IPS-18a (cell line): ENCODE data around the gene CYYR1.

Experiments
- H3K27ac ChIP-seq: one replicate; pipeline ENCODE4 v1.5.1; 2013; ENCODE audit warnings: low read length
- H3K27me3 ChIP-seq: one replicate; pipeline ENCODE4 v1.6.1; 2013; ENCODE audit warnings: mild to moderate bottlenecking, low read length; ENCODE audit not compliant: control insufficient read depth, insufficient read depth
- H3K36me3 ChIP-seq: one replicate; pipeline ENCODE4 v1.6.1; 2013; ENCODE audit warnings: low read depth, low read length; ENCODE audit not compliant: control insufficient read depth
- H3K4me1 ChIP-seq: one replicate; pipeline ENCODE4 v1.6.1; 2013; ENCODE audit warnings: low read depth, low read length; ENCODE audit not compliant: control insufficient read depth
- H3K4me3 ChIP-seq: one replicate; pipeline ENCODE4 v1.5.1; 2013; ENCODE audit warnings: low read length
- H3K9ac ChIP-seq: one replicate; pipeline ENCODE4 v1.6.1; 2013; ENCODE audit warnings: mild to moderate bottlenecking, low read length, moderate library complexity
- H3K9me3 ChIP-seq: one replicate; pipeline ENCODE4 v1.6.1; 2013; ENCODE audit warnings: low read depth, low read length; ENCODE audit not compliant: control insufficient read depth

CYYR1 gene

DNA sequence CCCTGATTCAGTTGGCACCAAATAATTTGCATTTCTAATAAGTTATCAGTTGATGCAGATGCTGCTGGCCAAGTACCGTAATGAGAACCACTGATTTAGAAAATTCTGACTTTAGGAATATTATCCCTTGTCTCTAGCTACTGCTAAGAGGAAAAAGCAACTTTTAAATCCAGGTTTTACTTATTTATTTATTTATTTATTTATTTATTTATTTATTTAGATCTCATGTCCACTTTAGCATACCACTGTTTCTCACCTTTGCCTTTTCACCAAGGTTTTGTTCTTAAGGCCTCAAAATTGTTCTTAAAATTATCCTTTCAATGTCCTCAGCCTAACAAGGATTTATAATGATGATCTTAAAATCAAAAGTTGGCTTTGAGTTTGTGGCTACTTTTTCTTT, 8.7 kb upstream of the CYYR1 start:
- Histone ChIP-seq H3K36me3 (no peaks in the 10 kb centered on the region), H3K9me3 (peaks cover 5% of the 10 kb centered on the region), H3K4me3 (no peak overlapping the region), H3K27me3 (no peaks in the 10 kb centered on the region), H3K4me1 (no peaks in the 10 kb centered on the region), H3K27ac (no peak overlapping the region), H3K9ac (no peak overlapping the region)

DNA sequence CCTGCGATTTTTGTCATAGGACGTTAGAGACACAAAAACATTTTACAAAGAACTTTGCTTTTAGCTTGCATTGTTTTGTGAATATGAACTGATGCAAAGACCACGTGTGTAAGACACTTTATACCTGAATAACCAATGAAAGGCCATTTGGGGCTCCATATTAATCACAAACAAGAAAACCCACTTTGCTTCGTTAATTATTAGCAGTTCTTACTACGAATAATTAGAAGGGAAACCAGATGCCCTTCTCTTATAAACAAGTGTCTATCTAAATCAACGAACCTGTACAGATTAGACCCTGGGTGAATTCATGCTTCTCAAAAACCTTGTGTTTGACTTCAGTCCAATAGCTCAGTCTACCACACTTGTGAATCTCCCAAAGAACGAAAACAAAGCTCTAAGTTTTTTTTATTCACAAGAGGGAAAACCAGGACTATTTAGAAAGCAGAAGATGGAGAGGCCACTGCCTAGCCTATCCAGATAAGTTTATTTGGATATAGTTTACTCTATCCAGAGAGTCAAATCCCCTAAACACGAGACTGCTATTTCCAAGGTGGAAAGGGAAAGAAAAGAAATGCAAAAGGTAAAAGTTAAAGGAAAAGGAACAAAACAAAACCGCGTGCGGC, 897 bp downstream of the CYYR1 start:
- Histone ChIP-seq H3K27ac (peak overlapping the region; percentile 84), H3K9ac (peak overlapping the region; percentile 97), H3K36me3 (no peaks in the 10 kb centered on the region), H3K4me1 (peaks cover 14% of the 10 kb centered on the region), H3K9me3 (no peaks in the 10 kb centered on the region), H3K27me3 (no peaks in the 10 kb centered on the region), H3K4me3 (peak overlapping the region; percentile 83)

DNA sequence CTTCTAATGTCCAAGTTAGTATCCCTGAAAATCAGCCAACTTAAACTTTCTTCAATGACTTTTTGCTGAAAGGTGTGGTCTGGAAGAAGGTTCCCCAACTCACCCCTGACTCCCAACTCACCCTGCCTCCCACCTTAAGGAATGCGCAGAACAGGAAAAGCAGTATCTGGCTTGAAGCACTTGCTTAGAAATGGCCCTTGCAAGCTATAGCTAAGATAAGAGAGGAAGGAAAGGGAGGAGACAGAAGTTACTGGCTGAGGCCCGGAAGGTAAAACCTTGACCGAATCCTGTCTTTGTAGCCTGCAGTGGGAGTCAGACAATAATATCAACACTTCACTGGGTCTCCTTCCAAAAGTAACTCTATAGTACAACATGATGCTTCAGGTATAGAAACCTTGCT, 2.9 kb downstream of the CYYR1 start:
- Histone ChIP-seq H3K4me1 (peaks cover 14% of the 10 kb centered on the region), H3K9me3 (no peaks in the 10 kb centered on the region), H3K36me3 (peaks cover 10% of the 10 kb centered on the region), H3K4me3 (no peak overlapping the region), H3K27me3 (no peaks in the 10 kb centered on the region), H3K9ac (no peak overlapping the region), H3K27ac (no peak overlapping the region)

DNA sequence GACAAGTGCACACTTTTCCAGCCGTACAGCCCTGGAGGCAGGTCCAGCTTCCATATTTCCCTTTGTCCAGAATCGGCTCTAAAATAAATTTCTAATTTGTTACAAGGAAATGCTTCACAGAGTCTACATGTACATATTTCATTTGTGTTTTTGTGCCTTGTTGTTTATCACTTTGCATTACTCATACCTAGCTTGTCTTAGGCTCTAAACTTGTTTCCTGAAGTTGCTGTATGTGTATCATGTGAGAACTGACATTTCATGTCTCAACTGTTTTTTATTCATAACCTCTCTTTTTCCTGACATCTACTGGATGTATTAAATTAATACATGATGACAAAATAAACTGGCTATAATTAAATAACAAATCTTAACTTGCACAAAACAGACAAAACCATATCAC, 7.5 kb downstream of the CYYR1 start:
- no peaks in the 10 kb centered on the region for H3K9me3 ChIP-seq
- H3K27me3 ChIP-seq = no peaks in the 10 kb centered on the region
- H3K4me1 ChIP-seq = peaks cover 5% of the 10 kb centered on the region
- H3K4me3 ChIP-seq = no peak overlapping the region
- no peak overlapping the region for H3K9ac ChIP-seq
- H3K27ac ChIP-seq = no peak overlapping the region
- peaks cover 25% of the 10 kb centered on the region for H3K36me3 ChIP-seq

DNA sequence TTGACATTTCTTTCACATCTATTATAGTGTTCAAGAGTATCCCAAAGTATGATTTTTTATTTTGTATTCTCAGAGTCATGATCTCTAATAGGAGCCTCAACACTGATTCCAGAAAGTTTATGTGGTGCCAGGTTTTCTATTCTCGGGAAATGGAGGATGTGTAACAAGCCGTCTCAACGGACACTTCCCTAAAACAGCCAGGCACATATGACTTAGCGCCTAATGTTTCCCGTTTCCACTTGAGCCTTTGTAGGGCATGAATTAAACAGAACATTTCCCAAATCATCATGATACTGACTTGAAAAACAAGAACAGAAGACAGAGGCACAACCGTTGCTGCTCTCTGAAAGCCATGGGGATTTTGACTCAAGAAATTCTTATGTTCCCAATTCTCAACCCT, 8.0 kb downstream of the CYYR1 start:
- Histone ChIP-seq H3K9ac (no peak overlapping the region), H3K27ac (no peak overlapping the region), H3K4me1 (peaks cover under 1% of the 10 kb centered on the region), H3K4me3 (no peak overlapping the region), H3K27me3 (no peaks in the 10 kb centered on the region), H3K9me3 (no peaks in the 10 kb centered on the region), H3K36me3 (peaks cover 29% of the 10 kb centered on the region)

DNA sequence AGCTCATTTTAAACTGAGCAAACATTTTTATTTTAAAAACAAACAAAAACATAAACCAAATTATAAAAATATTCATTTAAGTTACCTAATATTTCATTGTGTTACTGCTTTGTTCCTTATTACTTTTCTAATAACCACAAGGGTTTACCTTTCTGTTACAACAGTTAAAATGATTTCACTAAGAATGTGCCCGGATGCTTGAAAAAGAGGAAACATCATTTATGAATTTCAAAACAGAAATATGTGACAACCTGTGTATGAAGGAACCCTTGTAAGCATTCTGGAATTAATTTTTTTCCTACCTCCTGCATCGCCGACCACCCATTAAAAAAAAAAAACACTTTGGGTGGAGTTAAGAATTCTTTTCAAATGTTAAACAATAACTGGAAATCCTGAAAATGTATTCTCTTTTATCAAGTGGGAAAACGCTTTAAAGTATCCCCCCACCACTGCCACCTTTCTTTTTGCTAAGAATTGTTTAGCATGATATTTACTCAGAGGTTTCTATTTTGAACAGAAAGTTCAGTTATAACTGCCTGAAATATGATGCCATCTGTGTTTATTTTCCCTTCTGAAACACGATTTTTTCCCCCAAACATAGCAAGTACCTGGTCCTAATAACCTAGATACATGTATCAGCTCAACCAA, 9.1 kb downstream of the CYYR1 start:
- Histone ChIP-seq H3K4me3 (no peak overlapping the region), H3K27me3 (no peaks in the 10 kb centered on the region), H3K36me3 (peaks cover 29% of the 10 kb centered on the region), H3K4me1 (no peaks in the 10 kb centered on the region), H3K9ac (no peak overlapping the region), H3K27ac (no peak overlapping the region), H3K9me3 (no peaks in the 10 kb centered on the region)

DNA sequence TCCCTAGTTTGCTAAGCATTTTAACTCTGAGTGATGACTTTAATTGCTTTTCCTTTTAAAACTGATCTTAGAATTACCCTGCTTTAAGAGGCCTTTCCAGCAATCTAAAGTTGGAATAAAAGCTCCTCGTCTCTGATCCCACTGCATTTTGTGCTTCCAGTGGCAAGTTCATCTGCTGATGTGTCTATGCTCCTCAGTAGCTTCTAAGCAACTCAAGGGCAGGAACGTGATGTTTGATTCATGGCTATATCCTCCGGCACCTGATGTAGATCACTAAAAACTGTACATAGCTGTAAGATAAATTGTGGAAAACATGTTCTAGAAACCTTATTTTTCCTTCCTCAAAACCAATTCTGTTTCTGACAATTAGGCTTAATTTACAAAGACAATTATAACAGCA, 12.5 kb downstream of the CYYR1 start:
- no peak overlapping the region for H3K27ac ChIP-seq
- H3K4me3 ChIP-seq = no peak overlapping the region
- peaks cover 26% of the 10 kb centered on the region for H3K36me3 ChIP-seq
- H3K9ac ChIP-seq = no peak overlapping the region
- H3K9me3 ChIP-seq = no peaks in the 10 kb centered on the region
- no peaks in the 10 kb centered on the region for H3K4me1 ChIP-seq
- H3K27me3 ChIP-seq = no peaks in the 10 kb centered on the region

DNA sequence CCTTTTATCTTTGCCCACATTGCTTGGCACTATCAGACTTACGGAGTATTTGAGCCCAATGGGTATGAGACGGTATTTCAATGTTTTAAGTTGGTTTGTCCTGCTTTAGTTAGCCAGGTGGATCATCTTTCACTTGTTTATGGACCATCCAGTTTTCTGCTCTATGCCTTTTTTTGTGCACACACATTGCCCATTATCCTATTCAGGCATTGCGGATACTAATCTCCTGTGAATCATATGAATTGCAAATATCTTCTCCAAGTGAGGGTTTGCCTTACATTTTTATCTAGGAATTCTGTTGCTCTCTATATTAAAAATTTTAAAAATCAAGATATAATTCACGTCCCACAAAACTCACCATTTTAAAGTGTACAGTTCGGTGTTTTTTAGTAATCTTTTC, 14.0 kb downstream of the CYYR1 start:
- Histone ChIP-seq H3K4me3 (no peak overlapping the region), H3K27ac (no peak overlapping the region), H3K4me1 (no peaks in the 10 kb centered on the region), H3K9me3 (no peaks in the 10 kb centered on the region), H3K36me3 (peaks cover 16% of the 10 kb centered on the region), H3K9ac (no peak overlapping the region), H3K27me3 (no peaks in the 10 kb centered on the region)

DNA sequence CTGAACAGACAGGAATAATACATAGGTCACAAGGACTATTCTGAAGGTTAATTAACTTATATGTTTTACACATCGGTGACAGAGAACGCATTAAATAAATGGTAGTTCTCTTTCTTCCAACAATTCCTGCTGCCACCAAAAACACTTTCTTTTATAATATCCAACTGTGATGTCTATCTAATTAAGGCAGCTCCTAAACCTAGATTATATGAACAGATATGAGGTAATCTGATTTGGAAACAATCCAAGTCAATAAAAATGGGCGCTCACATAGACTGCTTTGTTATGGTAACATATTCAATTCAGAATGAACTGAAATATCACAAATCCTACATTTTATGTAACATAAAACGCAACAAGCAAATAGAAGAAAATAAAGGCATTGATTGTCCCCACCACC, 16.0 kb downstream of the CYYR1 start:
- Histone ChIP-seq H3K27me3 (no peaks in the 10 kb centered on the region), H3K4me3 (no peak overlapping the region), H3K4me1 (no peaks in the 10 kb centered on the region), H3K27ac (no peak overlapping the region), H3K36me3 (peaks cover 14% of the 10 kb centered on the region), H3K9ac (no peak overlapping the region), H3K9me3 (no peaks in the 10 kb centered on the region)

DNA sequence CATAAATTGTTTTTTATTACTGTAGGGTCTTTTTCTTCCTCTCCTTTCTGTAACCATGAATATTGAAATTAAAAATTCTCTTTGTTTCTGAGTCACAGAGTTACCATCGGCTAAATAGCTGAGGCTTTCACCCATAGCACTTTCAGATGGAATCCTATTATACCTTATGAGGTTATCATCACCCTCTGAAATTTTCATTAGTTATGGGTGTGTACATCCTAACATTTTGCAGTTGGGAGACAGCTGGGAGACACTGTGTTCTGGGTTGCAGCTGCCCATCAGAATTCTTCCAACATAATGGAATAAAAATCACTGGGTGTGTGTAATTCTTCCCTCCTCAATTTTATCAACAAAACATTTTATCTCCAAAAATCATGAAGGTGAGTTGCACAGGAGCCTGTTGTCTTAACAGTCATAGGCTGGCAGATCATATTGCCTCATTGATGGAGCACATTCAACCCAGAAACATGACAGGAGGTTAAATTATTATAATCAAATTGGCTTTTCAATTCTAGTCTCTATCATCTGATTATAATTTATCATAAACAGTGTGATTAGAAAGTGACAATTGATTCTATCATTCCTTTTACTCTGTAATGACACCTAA, 17.4 kb downstream of the CYYR1 start:
- Histone ChIP-seq H3K9ac (no peak overlapping the region), H3K27me3 (no peaks in the 10 kb centered on the region), H3K27ac (no peak overlapping the region), H3K9me3 (no peaks in the 10 kb centered on the region), H3K4me1 (no peaks in the 10 kb centered on the region), H3K36me3 (peaks cover 9% of the 10 kb centered on the region), H3K4me3 (no peak overlapping the region)

DNA sequence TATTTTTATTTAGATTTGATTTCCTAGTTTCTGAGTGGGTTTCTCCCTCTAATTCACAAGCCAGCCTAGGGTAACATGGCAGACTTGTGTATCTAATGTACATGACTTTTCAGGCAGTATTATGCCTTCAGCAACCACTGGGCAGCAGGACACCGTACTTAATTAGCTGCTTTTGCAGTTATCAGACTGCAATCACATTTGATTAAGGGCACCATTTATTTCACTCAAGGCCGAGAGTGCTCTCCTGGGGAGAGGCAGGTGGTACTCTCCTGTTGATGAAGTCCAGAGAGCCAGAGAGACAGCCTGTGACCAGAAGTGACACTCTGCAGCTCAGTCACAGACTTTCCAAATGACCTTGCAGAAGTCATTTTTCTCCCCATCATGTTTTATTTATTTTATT, 18.7 kb downstream of the CYYR1 start:
- no peak overlapping the region for H3K4me3 ChIP-seq
- H3K27me3 ChIP-seq = no peaks in the 10 kb centered on the region
- H3K9ac ChIP-seq = no peak overlapping the region
- no peaks in the 10 kb centered on the region for H3K4me1 ChIP-seq
- H3K27ac ChIP-seq = no peak overlapping the region
- H3K36me3 ChIP-seq = peaks cover 3% of the 10 kb centered on the region
- H3K9me3 ChIP-seq = no peaks in the 10 kb centered on the region

DNA sequence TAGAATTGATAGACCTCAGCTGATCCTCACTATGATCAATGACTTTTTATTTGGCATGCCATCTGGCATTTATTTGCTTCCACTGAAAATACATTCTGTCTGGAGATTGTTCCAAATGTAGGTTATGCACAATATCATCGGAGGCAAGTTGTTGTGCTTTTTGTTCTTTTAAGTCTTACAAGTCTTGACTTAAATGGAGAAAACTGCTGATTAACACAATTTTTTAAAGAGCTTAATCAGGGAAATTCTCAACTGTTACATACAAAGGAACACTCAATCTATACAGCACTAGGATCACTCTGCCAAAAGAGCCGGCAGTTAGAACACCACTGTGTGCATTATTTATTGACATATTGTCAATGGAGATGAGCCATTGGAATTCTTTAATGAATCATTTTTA, 19.2 kb downstream of the CYYR1 start:
- no peaks in the 10 kb centered on the region for H3K27me3 ChIP-seq
- H3K9ac ChIP-seq = no peak overlapping the region
- H3K4me1 ChIP-seq = no peaks in the 10 kb centered on the region
- no peak overlapping the region for H3K27ac ChIP-seq
- no peaks in the 10 kb centered on the region for H3K9me3 ChIP-seq
- peaks cover 3% of the 10 kb centered on the region for H3K36me3 ChIP-seq
- H3K4me3 ChIP-seq = no peak overlapping the region
